ENCODE results near the gene CDK19. TPM values are rescaled to one million over a fixed set of nuclear protein-coding genes. Genes with fewer than 3 reads are reported as not detected.

Gene CDK19
- total and polyA plus RNA-seq, 9 of the 15 experiments (the other 6 are each of a cell fraction or from before 2014, with no cell fraction given): 3.8 to 15.2 (median 7.4) TPM

- TF ChIP-seq TSC22D4 (tag; IDR thresholded peaks at IDR 0.05) (no peak), ZNF696 (CRISPR knock-in tag; conservative IDR thresholded peaks at IDR 0.05) (no peak), ZNF384 (IDR thresholded peaks at IDR 0.05; ENCODE audit: low read depth, low read length) (no peak), ESRRB (CRISPR knock-in tag; IDR thresholded peaks at IDR 0.05; ENCODE audit: borderline replicate concordance) (no peak)
These were observed 206.2 kb downstream of the CDK19 start (continued) for GRCh38 chr6:110609101-110609500.

- 42% methylated on average over 2 of the region's 2 CpGs for whole genome bisulfite sequencing (ENCODE audit: insufficient coverage, low coverage, missing lambda C conversion rate)
- Histone ChIP-seq H4K20me1 (replicated peaks; ENCODE audit: control insufficient read depth, insufficient read depth, low read length) (no peaks in the 10 kb centered on the region), H3K4me1 (replicated peaks in 1 of 2; ENCODE audit: control insufficient read depth in 2 of 2, insufficient read depth in 2 of 2, low read length in 2 of 2) (no peaks in the 10 kb centered on the region), H3K9me3 (replicated peaks; ENCODE audit: control insufficient read depth, insufficient read depth, low read depth, low read length) (no peaks in the 10 kb centered on the region), H2AFZ (ENCODE audit: low read depth, low read length) (no peak overlapping the region), H3K36me3 (ENCODE audit: control insufficient read depth, insufficient read depth, low read length) (no peaks in the 10 kb centered on the region), H3K9me1 (ENCODE audit: control insufficient read depth, insufficient read depth, low read length) (no peaks in the 10 kb centered on the region), H3K79me2 (ENCODE audit: control insufficient read depth, insufficient read depth, low read length) (no peaks in the 10 kb centered on the region), H3K27ac (ENCODE audit: extremely low read depth, low read depth, low read length) (no peak overlapping the region), H3K4me2 (ENCODE audit: insufficient read depth, low read length) (no peak overlapping the region), H3K27me3 (ENCODE audit: control insufficient read depth in 2 of 2, insufficient read depth in 2 of 2, low read length in 2 of 2) (no peaks in the 10 kb centered on the region), H3K4me3 (no peak overlapping the region), H3K9ac (ENCODE audit: insufficient read depth in 1 of 2, low read depth in 2 of 2, low read length in 2 of 2) (no peak overlapping the region)
- ChIA-PET CTCF (ENCODE audit: low intra/inter-chr PET ratio) (interaction anchor here (0.6 kb wide), 1 partner anchor 1652 kb away, joined by 3 read pairs; no protein-coding TSS in a partner anchor), POLR2A (interaction anchor here (1.0 kb wide), 1 partner anchor 29 kb away, joined by 3 read pairs; no protein-coding TSS in a partner anchor)
- FAIRE-seq (no peak), ATAC-seq (no peak), DNase-seq (ENCODE audit: extremely low read depth in 1 of 4, low spot score in 3 of 4) (no peak)
- no TSS peak for BruUV-seq (replicated peaks)
- in situ Hi-C loops (cut with MboI): no loop called here
- TF ChIP-seq ARID3A (IDR thresholded peaks at IDR 0.05; ENCODE audit: borderline replicate concordance, low read depth, low read length): no peak
- TF ChIP-seq ZNF121 (CRISPR knock-in tag; conservative IDR thresholded peaks at IDR 0.05): peak; percentile 57; the same call in 1 of the 2 replicates
- intact Hi-C loops (cut with micrococcal nuclease): no loop called here
These were observed 207.1 kb downstream of the CDK19 start for GRCh38 chr6:110608151-110608550.

Data from K562 (cell line).